ENCODE data around the gene FARP2. TPM values are rescaled to one million over a fixed set of nuclear protein-coding genes. Genes with fewer than 3 reads are reported as not detected.

Gene FARP2
- total RNA-seq, 1 donor from 2014 or later = 67.7 TPM

- H3K27ac Mint-ChIP-seq (ENCODE audit: unreplicated experiment) = peak overlapping the region; percentile 55
- H3K4me1 Mint-ChIP-seq (ENCODE audit: low read depth, unreplicated experiment) = peaks cover 6% of the 10 kb centered on the region
Measured at GRCh38 chr2:241489733-241490680, 133.9 kb downstream of the FARP2 start.

GRCh38 chr2:241490825-241491506 is 134.9 kb downstream of the FARP2 start:
- Mint-ChIP-seq H3K27ac (ENCODE audit: unreplicated experiment) (peak overlapping the region; percentile 68), H3K36me3 (ENCODE audit: unreplicated experiment) (no peaks in the 10 kb centered on the region), H3K9me3 (ENCODE audit: unreplicated experiment) (peaks cover 13% of the 10 kb centered on the region), H3K27me3 (ENCODE audit: unreplicated experiment) (peaks cover 11% of the 10 kb centered on the region), H3K4me3 (ENCODE audit: unreplicated experiment) (no peak overlapping the region), H3K4me1 (ENCODE audit: low read depth, unreplicated experiment) (peaks cover 6% of the 10 kb centered on the region)
- DNase-seq = no peak
- TF ChIP-seq CTCF (IDR thresholded peaks at IDR 0.05; ENCODE audit: partially characterized antibody, unreplicated experiment) = no peak

More at GRCh38 chr2:241489733-241490680, 133.9 kb downstream of the FARP2 start:
- H3K9me3 Mint-ChIP-seq (ENCODE audit: unreplicated experiment) = peaks cover 13% of the 10 kb centered on the region
- no peaks in the 10 kb centered on the region for H3K36me3 Mint-ChIP-seq (ENCODE audit: unreplicated experiment)
- H3K4me3 Mint-ChIP-seq (ENCODE audit: unreplicated experiment) = no peak overlapping the region
- no peak for TF ChIP-seq CTCF (IDR thresholded peaks at IDR 0.05; ENCODE audit: partially characterized antibody, unreplicated experiment)
- DNase-seq = no peak
- peaks cover 12% of the 10 kb centered on the region for H3K27me3 Mint-ChIP-seq (ENCODE audit: unreplicated experiment)

GRCh38 chr2:241491549-241492173 is 135.6 kb downstream of the FARP2 start:
- Mint-ChIP-seq H3K4me1 (ENCODE audit: low read depth, unreplicated experiment) (peaks cover 6% of the 10 kb centered on the region), H3K27ac (ENCODE audit: unreplicated experiment) (no peak overlapping the region), H3K4me3 (ENCODE audit: unreplicated experiment) (no peak overlapping the region), H3K9me3 (ENCODE audit: unreplicated experiment) (peaks cover 13% of the 10 kb centered on the region), H3K27me3 (ENCODE audit: unreplicated experiment) (peaks cover 11% of the 10 kb centered on the region), H3K36me3 (ENCODE audit: unreplicated experiment) (no peaks in the 10 kb centered on the region)
- DNase-seq = no peak
- TF ChIP-seq CTCF (IDR thresholded peaks at IDR 0.05; ENCODE audit: partially characterized antibody, unreplicated experiment) = no peak

GRCh38 chr2:241492174-241492565 is 136.1 kb downstream of the FARP2 start:
- no peak for DNase-seq
- Mint-ChIP-seq H3K4me3 (ENCODE audit: unreplicated experiment) (no peak overlapping the region), H3K9me3 (ENCODE audit: unreplicated experiment) (peaks cover 13% of the 10 kb centered on the region), H3K27ac (ENCODE audit: unreplicated experiment) (no peak overlapping the region), H3K4me1 (ENCODE audit: low read depth, unreplicated experiment) (peaks cover 6% of the 10 kb centered on the region), H3K27me3 (ENCODE audit: unreplicated experiment) (peaks cover 11% of the 10 kb centered on the region), H3K36me3 (ENCODE audit: unreplicated experiment) (no peaks in the 10 kb centered on the region)
- TF ChIP-seq CTCF (IDR thresholded peaks at IDR 0.05; ENCODE audit: partially characterized antibody, unreplicated experiment) = no peak
